LoVo (cell line): ENCODE results near the gene WIPF3.
A peak's percentile ranks its signal among the peaks of the same experiment; 100 is the strongest.

Experiments used
- DNase-seq: peaks from one replicate; pipeline ENCODE4 v3.0.0-alpha.2; 2016; ENCODE audit warnings: low spot score

WIPF3 gene

GRCh38 chr7:29847916-29848315 is 41.6 kb downstream of the WIPF3 start:
- DNase-seq: no peak

- no peak for DNase-seq
Observed at GRCh38 chr7:29848941-29849340, 42.6 kb downstream of the WIPF3 start.

- DNase-seq: no peak
Observed at GRCh38 chr7:29851487-29851886, 45.2 kb downstream of the WIPF3 start.

GRCh38 chr7:29852457-29852856 is 46.1 kb downstream of the WIPF3 start:
- no peak for DNase-seq

- no peak for DNase-seq
Observed at GRCh38 chr7:29853072-29853471, 46.8 kb downstream of the WIPF3 start.

- DNase-seq: no peak
Observed at GRCh38 chr7:29853789-29854188, 47.5 kb downstream of the WIPF3 start.

- peak; percentile 25 for DNase-seq
Observed at GRCh38 chr7:29854257-29854938, 48.1 kb downstream of the WIPF3 start.

- no peak for DNase-seq
Observed at GRCh38 chr7:29857654-29858053, 51.3 kb downstream of the WIPF3 start.

GRCh38 chr7:29858191-29858951 is 52.1 kb downstream of the WIPF3 start:
- no peak for DNase-seq

- DNase-seq: no peak
Observed at GRCh38 chr7:29859104-29859503, 52.8 kb downstream of the WIPF3 start.

GRCh38 chr7:29859524-29860185 is 53.3 kb downstream of the WIPF3 start:
- no peak for DNase-seq

GRCh38 chr7:29860186-29860585 is 53.9 kb downstream of the WIPF3 start:
- DNase-seq: no peak

- no peak for DNase-seq
Observed at GRCh38 chr7:29861884-29862283, 55.6 kb downstream of the WIPF3 start.

- no peak for DNase-seq
Observed at GRCh38 chr7:29864656-29865055, 58.3 kb downstream of the WIPF3 start.

- no peak for DNase-seq
Observed at GRCh38 chr7:29865526-29865925, 59.2 kb downstream of the WIPF3 start.

- DNase-seq: no peak
Observed at GRCh38 chr7:29866490-29866930, 60.2 kb downstream of the WIPF3 start.

GRCh38 chr7:29871787-29872398 is 65.6 kb downstream of the WIPF3 start:
- DNase-seq: no peak

- DNase-seq: no peak
Observed at GRCh38 chr7:29873644-29874294, 67.5 kb downstream of the WIPF3 start.

GRCh38 chr7:29875741-29876140 is 69.4 kb downstream of the WIPF3 start:
- no peak for DNase-seq

- no peak for DNase-seq
Observed at GRCh38 chr7:29877196-29877595, 70.9 kb downstream of the WIPF3 start.

- DNase-seq: peak; percentile 38
Observed at GRCh38 chr7:29878081-29878688, 71.9 kb downstream of the WIPF3 start.

GRCh38 chr7:29879609-29880008 is 73.3 kb downstream of the WIPF3 start:
- DNase-seq: no peak
